Subcutaneous adipose tissue (tissue), 4 donors: Measurements from ENCODE around the gene ATG7. TPM values are rescaled to one million over a fixed set of nuclear protein-coding genes. Genes with fewer than 3 reads are reported as not detected.

ENCODE experiments used
- total RNA-seq, 4 donors: library from RNA; depleted of rRNA; stranded (reverse); fragments of >200 nt; gene quantifications; one replicate each; pipeline ENCODE4 v1.1.0, GENCODE V29; 2016
- TF ChIP-seq, protein P1 (sequence below): fragments of 450-650 bp; IDR thresholded peaks from one replicate; pipeline ENCODE4 v1.5.1; 2016; ENCODE audit warnings: low read depth, mild to moderate bottlenecking, control low read depth, antibody characterized with exemption, moderate library complexity

ATG7 gene
- total RNA-seq, 4 donors from 2014 or later: 55.0 to 130 (median 87.5) TPM

DNA sequence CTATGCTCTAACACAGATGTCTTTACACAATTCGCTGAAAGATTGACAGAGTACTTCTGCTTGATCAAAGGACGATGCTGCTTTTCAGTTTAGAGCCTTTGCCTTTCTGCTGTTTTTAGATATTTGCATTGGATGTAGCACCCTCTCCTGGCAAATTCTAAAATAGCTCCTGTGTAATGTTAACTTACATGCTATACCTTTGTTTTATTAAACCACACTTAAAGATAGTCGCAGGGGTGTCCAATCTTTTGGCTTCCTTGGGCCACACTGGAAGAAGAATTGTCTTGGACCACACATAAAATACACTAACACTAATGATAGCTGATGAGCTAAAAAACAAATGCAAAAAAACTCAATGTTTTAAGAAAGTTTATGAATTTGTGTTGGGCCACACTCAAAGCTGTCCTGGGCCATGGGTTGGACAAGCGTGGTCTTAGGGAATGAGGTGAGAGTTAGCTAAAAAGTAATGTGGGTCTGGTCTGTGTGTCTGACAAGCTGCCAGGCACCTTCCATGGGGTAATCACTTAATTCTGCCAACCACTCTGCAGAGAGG is 62.9 kb downstream of the ATG7 start:
- TF ChIP-seq, protein P1, sequence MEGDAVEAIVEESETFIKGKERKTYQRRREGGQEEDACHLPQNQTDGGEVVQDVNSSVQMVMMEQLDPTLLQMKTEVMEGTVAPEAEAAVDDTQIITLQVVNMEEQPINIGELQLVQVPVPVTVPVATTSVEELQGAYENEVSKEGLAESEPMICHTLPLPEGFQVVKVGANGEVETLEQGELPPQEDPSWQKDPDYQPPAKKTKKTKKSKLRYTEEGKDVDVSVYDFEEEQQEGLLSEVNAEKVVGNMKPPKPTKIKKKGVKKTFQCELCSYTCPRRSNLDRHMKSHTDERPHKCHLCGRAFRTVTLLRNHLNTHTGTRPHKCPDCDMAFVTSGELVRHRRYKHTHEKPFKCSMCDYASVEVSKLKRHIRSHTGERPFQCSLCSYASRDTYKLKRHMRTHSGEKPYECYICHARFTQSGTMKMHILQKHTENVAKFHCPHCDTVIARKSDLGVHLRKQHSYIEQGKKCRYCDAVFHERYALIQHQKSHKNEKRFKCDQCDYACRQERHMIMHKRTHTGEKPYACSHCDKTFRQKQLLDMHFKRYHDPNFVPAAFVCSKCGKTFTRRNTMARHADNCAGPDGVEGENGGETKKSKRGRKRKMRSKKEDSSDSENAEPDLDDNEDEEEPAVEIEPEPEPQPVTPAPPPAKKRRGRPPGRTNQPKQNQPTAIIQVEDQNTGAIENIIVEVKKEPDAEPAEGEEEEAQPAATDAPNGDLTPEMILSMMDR: no peak

DNA sequence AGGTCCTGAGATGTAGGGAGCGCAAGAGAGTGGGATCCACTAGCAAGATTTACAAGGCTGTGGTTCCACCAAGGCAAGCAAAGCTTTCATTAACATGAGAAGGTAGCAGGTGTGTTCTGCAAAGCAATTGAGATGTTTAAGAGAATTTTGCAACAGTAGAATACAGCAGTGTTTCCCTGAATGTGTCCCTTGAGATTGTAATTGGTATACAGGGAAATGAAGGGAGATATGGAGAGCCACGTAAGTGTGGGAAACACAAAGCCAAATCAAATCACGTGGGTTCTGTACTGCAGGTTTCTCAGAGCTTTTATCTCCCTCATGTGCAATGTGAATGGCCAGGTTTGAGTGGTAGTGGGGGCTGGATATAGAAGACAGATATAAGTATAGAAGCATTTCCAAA is 67.3 kb downstream of the ATG7 start:
- TF ChIP-seq, protein P1: no peak

DNA sequence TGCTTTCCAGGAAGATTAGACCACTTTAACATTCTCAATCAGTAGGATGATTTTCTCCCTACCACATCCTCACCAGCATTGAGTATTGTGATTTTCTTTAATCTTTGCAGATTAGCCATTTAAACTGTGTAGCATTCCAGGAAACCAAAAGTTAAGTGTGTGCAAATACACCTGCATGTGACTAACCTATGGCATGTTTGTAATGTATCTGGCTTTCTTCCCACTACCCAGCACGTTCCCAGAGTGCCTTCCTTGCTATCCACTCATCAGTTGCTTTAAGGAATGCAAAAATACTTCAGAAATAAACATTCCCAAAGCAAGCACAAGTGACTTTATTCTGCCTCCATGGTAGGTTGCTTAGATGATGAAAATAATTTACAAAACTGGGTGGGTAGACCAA is 74.2 kb downstream of the ATG7 start:
- TF ChIP-seq, protein P1: no peak

DNA sequence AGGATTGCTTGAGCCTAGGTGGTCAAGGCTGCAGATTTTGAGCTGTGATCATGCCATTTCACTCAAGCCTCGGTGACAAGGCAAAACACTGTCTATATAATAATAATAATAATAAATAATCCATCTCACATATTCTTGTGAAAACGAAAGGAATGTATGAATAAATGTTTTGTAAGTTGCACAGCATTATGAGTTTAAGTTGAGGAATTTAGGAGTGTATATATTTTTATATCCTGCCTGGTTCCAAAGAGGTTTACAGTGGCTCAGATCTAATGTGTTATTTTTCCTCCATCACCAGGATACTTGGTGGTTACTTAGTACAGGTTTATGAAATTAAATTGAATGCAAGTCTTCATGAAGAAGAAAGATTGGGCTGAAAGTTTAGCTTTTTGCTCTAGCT is 77.2 kb downstream of the ATG7 start:
- TF ChIP-seq, protein P1: no peak

DNA sequence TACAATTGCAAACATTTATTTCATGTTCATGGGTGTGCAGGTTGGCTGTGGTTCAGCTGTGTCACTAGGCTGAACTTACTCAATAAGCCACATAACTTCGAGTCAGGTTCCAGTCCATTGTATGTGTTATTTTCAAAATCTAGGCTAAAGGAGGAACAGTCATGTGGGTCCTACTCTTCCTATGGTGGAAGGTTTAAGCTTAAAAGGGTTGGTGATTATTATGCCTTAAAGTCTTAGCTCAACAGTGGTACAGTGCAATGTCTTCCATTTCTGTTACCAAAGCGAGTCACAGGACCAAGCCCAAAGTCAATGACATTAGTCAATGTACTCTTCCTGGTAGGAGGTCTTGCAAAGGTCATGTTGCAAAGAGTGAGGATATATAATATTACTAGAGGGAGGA is 78.2 kb downstream of the ATG7 start:
- TF ChIP-seq, protein P1: no peak

DNA sequence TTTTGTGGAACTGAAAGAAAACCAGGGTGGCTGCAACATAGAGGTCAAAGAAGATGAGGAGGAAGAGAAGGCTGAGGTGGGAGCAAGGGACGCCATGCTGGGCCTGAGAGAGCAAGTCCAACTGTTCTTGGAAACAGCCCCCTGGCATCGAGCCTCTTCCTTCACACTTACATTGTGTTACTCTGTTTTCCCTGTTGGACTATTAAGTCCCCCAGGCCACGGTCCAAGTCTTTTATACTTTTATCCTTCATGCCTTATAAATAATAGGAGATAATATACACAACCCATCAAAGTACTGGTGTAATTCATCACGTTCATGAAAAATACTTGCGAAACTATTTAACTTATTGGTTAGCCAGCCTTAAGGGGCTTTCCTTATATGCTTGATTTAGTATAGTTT is 79.3 kb downstream of the ATG7 start:
- TF ChIP-seq, protein P1: no peak

DNA sequence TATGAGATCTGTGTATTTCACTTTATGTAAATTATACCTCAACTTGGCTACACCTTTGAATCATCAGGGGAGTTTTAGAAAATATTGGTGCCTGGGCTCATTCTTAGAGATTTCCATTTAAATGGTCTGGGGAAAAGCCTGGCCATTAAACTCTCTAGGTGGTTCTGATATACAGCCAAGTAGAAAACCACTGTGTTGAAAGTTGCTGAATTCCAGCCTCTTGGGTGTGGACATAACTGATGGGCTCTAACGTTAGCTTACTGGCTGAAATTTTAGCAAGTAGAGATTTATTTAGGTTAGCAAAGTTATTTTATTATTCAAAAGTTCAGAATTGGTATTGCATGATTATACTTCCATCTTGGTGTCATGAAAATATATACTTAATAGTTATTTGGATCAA is 84.1 kb downstream of the ATG7 start:
- TF ChIP-seq, protein P1: no peak

DNA sequence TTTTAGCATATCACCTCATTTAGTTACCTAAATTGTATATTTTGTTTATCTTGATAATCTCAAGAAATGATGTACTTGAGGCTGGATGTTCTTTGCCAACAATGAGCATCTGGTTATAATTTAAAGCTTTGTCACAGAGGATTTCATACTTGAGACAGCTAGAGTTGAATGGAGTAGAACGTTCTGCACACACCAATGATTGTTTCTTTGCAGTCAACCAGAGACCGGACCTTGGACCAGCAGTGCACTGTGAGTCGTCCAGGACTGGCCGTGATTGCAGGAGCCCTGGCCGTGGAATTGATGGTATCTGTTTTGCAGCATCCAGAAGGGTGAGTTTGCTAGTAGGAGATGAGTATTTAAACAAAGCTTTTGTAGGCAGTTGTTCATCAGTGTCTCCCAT is 90.4 kb downstream of the ATG7 start:
- TF ChIP-seq, protein P1: no peak
